GM23338 (cell line): ENCODE measurements around the gene FER. TPM values are rescaled to one million over a fixed set of nuclear protein-coding genes. Genes with fewer than 3 reads are reported as not detected.

Experiments
- ATAC-seq: fragments of 200-7000 bp; cut with Tn5 transposase; 3 replicates; pipeline ENCODE4 v1.9.1; 2020
- DNase-seq: peaks from one replicate; pipeline ENCODE4 v3.0.0-alpha.2; 2015; ENCODE audit warnings: low spot score
- H2AFZ ChIP-seq: fragments of 200-600 bp; sonication (generic); 2 replicates; pipeline ENCODE4 v1.8.0; 2016; ENCODE audit warnings: antibody characterized with exemption, mild to moderate bottlenecking, moderate library complexity
- H3F3A ChIP-seq: fragments of 200-600 bp; sonication (generic); replicated peaks from 2 replicates; pipeline ENCODE4 v1.8.0; 2017; ENCODE audit warnings: antibody characterized with exemption, mixed run types, low read depth
- H3K27ac ChIP-seq: fragments of 200-600 bp; sonication (generic); 2 replicates; pipeline ENCODE4 v1.6.1; 2016; ENCODE audit warnings: low read depth
- H3K27me3 ChIP-seq: fragments of 200-600 bp; sonication (generic); 2 replicates; pipeline ENCODE4 v1.8.0; 2016; ENCODE audit warnings: mild to moderate bottlenecking, mixed run types, moderate library complexity; ENCODE audit not compliant: insufficient read depth
- H3K36me3 ChIP-seq: fragments of 200-600 bp; sonication (generic); 2 replicates; pipeline ENCODE4 v1.8.0; 2016; ENCODE audit warnings: mild to moderate bottlenecking; ENCODE audit not compliant: insufficient read depth
- H3K4me1 ChIP-seq: fragments of 200-600 bp; sonication (generic); 2 replicates; pipeline ENCODE4 v1.8.0; 2016; ENCODE audit warnings: mild to moderate bottlenecking, moderate library complexity; ENCODE audit not compliant: insufficient read depth
- H3K4me2 ChIP-seq: fragments of 200-600 bp; sonication (generic); 2 replicates; pipeline ENCODE4 v1.7.1; 2017; ENCODE audit warnings: mixed run types
- H3K4me3 ChIP-seq: fragments of 200-600 bp; sonication (generic); 2 replicates; pipeline ENCODE4 v1.6.1; 2016; ENCODE audit warnings: mixed run types
- H3K79me2 ChIP-seq: fragments of 200-600 bp; sonication (generic); replicated peaks from 2 replicates; pipeline ENCODE4 v1.8.0; 2017; ENCODE audit warnings: mild to moderate bottlenecking; ENCODE audit not compliant: insufficient read depth
- H3K9me2 ChIP-seq: fragments of 200-600 bp; sonication (generic); 2 replicates; pipeline ENCODE4 v1.8.0; 2017; ENCODE audit not compliant: insufficient read depth
- H4K20me1 ChIP-seq: fragments of 200-600 bp; sonication (generic); replicated peaks from 2 replicates; pipeline ENCODE4 v1.8.0; 2017; ENCODE audit warnings: mild to moderate bottlenecking; ENCODE audit not compliant: insufficient read depth
- H3K27ac Mint-ChIP-seq: 2 replicates; pipeline ENCODE4 v1.8.0; 2020; ENCODE audit warnings: inconsistent platforms, mild to moderate bottlenecking, moderate library complexity, mixed read lengths
- H3K27me3 Mint-ChIP-seq: 3 replicates; pipeline ENCODE4 v1.8.0; 2022; ENCODE audit warnings: low read depth, mild to moderate bottlenecking, moderate library complexity, mixed read lengths, inconsistent platforms; ENCODE audit not compliant: insufficient read depth, poor library complexity
- H3K36me3 Mint-ChIP-seq: 3 replicates; pipeline ENCODE4 v1.8.0; 2021; ENCODE audit warnings: low read depth, mild to moderate bottlenecking, inconsistent platforms, moderate library complexity, mixed read lengths
- H3K4me1 Mint-ChIP-seq: 3 replicates; pipeline ENCODE4 v1.8.0; 2020; ENCODE audit warnings: mild to moderate bottlenecking, inconsistent platforms, mixed read lengths
- H3K4me3 Mint-ChIP-seq: 3 replicates; pipeline ENCODE4 v1.8.0; 2021; ENCODE audit warnings: moderate library complexity, mild to moderate bottlenecking, inconsistent platforms, mixed read lengths
- H3K9me3 Mint-ChIP-seq: 3 replicates; pipeline ENCODE4 v1.8.0; 2020; ENCODE audit warnings: moderate library complexity, mild to moderate bottlenecking, inconsistent platforms, mixed read lengths
- EZH2 ChIP-seq: fragments of 200-600 bp; sonication (generic); IDR thresholded peaks from one replicate; pipeline ENCODE4 v1.8.0; 2017; ENCODE audit warnings: antibody characterized with exemption, mild to moderate bottlenecking, low read depth; ENCODE audit not compliant: unreplicated experiment
- EZH2phosphoT487 ChIP-seq: fragments of 200-600 bp; sonication (generic); IDR thresholded peaks from one replicate; pipeline ENCODE4 v1.8.1; 2018; ENCODE audit warnings: antibody characterized with exemption; ENCODE audit not compliant: unreplicated experiment
- JUNB ChIP-seq: IDR thresholded peaks from one replicate; pipeline ENCODE4 v1.6.1; 2016; ENCODE audit warnings: antibody characterized with exemption; ENCODE audit not compliant: unreplicated experiment
- ZNF331 ChIP-seq: fragments of 250-450 bp; sonication (Bioruptor Pico); IDR thresholded peaks from 2 replicates; pipeline ENCODE4 v1.5.0; 2020; ENCODE audit warnings: low read depth, mild to moderate bottlenecking, moderate library complexity
- polyA plus RNA-seq: library from polyadenylated mRNA; unstranded; fragments of >200 nt; fragmentation: Nextera tagmentation; extraction: Ambion mirVana; gene quantifications from 2 replicates; pipeline ENCODE4 v1.2.1, GENCODE V29; 2016
- total RNA-seq: library from RNA; depleted of rRNA; stranded (reverse); fragments of >200 nt; shearing (Covaris generic); gene quantifications from 2 replicates; pipeline ENCODE4 v1.2.3, GENCODE V29; 2014
- TF ChIP-seq, protein P1 (sequence below), 2 experiments: fragments of 200-600 bp in 1 of 2; sonication (generic) in 1 of 2; conservative IDR thresholded peaks; 2 replicates each; pipeline versions ENCODE4 v1.5.1 to v1.6.1; 2016 to 2017; ENCODE audit warnings: antibody characterized with exemption in 2 of 2, low read depth in 2 of 2, mild to moderate bottlenecking in 2 of 2, moderate library complexity in 1 of 2
- TF ChIP-seq, protein P2 (sequence below): fragments of 250-450 bp; sonication (Bioruptor Pico); IDR thresholded peaks from 2 replicates; pipeline ENCODE4 v1.5.0; 2020; ENCODE audit warnings: mild to moderate bottlenecking, moderate library complexity

FER gene
- total and polyA plus RNA-seq, 2 experiments from 2014 or later: 17.4 to 34.8 TPM

DNA sequence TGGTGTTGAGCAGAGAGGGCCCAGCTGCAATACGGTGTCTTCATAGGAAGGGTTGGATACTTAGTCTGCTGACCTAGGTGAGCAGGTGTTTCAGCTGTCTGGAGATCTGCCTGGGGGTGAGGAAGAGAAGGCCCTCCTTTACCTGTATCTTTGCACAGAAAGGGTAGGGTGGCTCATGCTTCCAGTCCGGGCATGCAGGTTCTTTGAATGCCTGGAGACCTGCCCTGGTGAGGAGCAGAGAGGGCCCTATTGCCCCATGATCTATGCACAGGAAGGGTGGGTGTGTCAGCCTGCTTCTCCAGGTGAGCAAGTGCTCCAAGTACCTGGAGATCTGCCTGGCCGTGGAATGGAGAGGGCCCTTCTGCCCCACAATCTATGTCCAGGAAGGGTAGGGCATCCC, 63.0 kb downstream of the FER start:
- H3K79me2 ChIP-seq: peaks cover 27% of the 10 kb centered on the region
- H3K27ac Mint-ChIP-seq: no peak overlapping the region
- H3K4me3 ChIP-seq: no peak overlapping the region
- peaks cover 15% of the 10 kb centered on the region; the same call in 2 of the 3 replicates for H3K4me1 Mint-ChIP-seq
- H3K36me3 Mint-ChIP-seq: peaks cover 34% of the 10 kb centered on the region
- H3F3A ChIP-seq: no peaks in the 10 kb centered on the region
- H3K4me3 Mint-ChIP-seq: no peak overlapping the region
- no peaks in the 10 kb centered on the region for H3K27me3 ChIP-seq
- H3K9me3 Mint-ChIP-seq: peaks cover 22% of the 10 kb centered on the region
- DNase-seq: no peak
- no peak for TF ChIP-seq ZNF331 (CRISPR knock-in tag)
- TF ChIP-seq, protein P1, sequence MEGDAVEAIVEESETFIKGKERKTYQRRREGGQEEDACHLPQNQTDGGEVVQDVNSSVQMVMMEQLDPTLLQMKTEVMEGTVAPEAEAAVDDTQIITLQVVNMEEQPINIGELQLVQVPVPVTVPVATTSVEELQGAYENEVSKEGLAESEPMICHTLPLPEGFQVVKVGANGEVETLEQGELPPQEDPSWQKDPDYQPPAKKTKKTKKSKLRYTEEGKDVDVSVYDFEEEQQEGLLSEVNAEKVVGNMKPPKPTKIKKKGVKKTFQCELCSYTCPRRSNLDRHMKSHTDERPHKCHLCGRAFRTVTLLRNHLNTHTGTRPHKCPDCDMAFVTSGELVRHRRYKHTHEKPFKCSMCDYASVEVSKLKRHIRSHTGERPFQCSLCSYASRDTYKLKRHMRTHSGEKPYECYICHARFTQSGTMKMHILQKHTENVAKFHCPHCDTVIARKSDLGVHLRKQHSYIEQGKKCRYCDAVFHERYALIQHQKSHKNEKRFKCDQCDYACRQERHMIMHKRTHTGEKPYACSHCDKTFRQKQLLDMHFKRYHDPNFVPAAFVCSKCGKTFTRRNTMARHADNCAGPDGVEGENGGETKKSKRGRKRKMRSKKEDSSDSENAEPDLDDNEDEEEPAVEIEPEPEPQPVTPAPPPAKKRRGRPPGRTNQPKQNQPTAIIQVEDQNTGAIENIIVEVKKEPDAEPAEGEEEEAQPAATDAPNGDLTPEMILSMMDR (conservative IDR thresholded peaks at IDR 0.05; ENCODE audit: low read depth in 2 of 2): no peak
- no peak for TF ChIP-seq EZH2
- no peak for TF ChIP-seq JUNB
- TF ChIP-seq, protein P2, sequence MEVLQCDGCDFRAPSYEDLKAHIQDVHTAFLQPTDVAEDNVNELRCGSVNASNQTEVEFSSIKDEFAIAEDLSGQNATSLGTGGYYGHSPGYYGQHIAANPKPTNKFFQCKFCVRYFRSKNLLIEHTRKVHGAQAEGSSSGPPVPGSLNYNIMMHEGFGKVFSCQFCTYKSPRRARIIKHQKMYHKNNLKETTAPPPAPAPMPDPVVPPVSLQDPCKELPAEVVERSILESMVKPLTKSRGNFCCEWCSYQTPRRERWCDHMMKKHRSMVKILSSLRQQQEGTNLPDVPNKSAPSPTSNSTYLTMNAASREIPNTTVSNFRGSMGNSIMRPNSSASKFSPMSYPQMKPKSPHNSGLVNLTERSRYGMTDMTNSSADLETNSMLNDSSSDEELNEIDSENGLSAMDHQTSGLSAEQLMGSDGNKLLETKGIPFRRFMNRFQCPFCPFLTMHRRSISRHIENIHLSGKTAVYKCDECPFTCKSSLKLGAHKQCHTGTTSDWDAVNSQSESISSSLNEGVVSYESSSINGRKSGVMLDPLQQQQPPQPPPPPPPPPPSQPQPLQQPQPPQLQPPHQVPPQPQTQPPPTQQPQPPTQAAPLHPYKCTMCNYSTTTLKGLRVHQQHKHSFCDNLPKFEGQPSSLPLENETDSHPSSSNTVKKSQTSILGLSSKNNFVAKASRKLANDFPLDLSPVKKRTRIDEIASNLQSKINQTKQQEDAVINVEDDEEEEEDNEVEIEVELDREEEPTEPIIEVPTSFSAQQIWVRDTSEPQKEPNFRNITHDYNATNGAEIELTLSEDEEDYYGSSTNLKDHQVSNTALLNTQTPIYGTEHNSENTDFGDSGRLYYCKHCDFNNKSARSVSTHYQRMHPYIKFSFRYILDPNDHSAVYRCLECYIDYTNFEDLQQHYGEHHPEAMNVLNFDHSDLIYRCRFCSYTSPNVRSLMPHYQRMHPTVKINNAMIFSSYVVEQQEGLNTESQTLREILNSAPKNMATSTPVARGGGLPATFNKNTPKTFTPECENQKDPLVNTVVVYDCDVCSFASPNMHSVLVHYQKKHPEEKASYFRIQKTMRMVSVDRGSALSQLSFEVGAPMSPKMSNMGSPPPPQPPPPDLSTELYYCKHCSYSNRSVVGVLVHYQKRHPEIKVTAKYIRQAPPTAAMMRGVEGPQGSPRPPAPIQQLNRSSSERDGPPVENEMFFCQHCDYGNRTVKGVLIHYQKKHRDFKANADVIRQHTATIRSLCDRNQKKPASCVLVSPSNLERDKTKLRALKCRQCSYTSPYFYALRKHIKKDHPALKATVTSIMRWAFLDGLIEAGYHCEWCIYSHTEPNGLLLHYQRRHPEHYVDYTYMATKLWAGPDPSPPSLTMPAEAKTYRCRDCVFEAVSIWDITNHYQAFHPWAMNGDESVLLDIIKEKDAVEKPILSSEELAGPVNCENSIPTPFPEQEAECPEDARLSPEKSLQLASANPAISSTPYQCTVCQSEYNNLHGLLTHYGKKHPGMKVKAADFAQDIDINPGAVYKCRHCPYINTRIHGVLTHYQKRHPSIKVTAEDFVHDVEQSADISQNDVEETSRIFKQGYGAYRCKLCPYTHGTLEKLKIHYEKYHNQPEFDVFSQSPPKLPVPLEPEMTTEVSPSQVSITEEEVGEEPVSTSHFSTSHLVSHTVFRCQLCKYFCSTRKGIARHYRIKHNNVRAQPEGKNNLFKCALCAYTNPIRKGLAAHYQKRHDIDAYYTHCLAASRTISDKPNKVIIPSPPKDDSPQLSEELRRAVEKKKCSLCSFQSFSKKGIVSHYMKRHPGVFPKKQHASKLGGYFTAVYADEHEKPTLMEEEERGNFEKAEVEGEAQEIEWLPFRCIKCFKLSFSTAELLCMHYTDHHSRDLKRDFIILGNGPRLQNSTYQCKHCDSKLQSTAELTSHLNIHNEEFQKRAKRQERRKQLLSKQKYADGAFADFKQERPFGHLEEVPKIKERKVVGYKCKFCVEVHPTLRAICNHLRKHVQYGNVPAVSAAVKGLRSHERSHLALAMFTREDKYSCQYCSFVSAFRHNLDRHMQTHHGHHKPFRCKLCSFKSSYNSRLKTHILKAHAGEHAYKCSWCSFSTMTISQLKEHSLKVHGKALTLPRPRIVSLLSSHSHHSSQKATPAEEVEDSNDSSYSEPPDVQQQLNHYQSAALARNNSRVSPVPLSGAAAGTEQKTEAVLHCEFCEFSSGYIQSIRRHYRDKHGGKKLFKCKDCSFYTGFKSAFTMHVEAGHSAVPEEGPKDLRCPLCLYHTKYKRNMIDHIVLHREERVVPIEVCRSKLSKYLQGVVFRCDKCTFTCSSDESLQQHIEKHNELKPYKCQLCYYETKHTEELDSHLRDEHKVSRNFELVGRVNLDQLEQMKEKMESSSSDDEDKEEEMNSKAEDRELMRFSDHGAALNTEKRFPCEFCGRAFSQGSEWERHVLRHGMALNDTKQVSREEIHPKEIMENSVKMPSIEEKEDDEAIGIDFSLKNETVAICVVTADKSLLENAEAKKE (CRISPR knock-in tag): no peak
- TF ChIP-seq EZH2phosphoT487: no peak
- H3K27me3 Mint-ChIP-seq: peaks cover 3% of the 10 kb centered on the region
- H3K27ac ChIP-seq: no peak overlapping the region
- H3K4me1 ChIP-seq: peaks cover 5% of the 10 kb centered on the region; the same call in 1 of the 2 replicates
- no peak for ATAC-seq
- H3K4me2 ChIP-seq: no peak overlapping the region
- no peaks in the 10 kb centered on the region for H3K9me2 ChIP-seq
- H3K36me3 ChIP-seq: no peaks in the 10 kb centered on the region
- H2AFZ ChIP-seq: no peak overlapping the region
- H4K20me1 ChIP-seq: no peaks in the 10 kb centered on the region
